ENCODE measurements around the gene TET3.

The TET3 gene

GRCh38 chr2:73944714-73945113 lies 40.0 kb upstream of the TET3 start:
- no peak for TF ChIP-seq CTCF (IDR thresholded peaks at IDR 0.05)

GRCh38 chr2:73946215-73946614 lies 38.5 kb upstream of the TET3 start:
- TF ChIP-seq CTCF (IDR thresholded peaks at IDR 0.05), result no peak

- no peak for TF ChIP-seq CTCF (IDR thresholded peaks at IDR 0.05)
These were observed 38.0 kb upstream of the TET3 start for GRCh38 chr2:73946666-73947065.

- TF ChIP-seq CTCF (IDR thresholded peaks at IDR 0.05), result no peak
These were observed 37.2 kb upstream of the TET3 start for GRCh38 chr2:73947412-73948018.

GRCh38 chr2:73949802-73950201 lies 34.9 kb upstream of the TET3 start:
- no peak for TF ChIP-seq CTCF (IDR thresholded peaks at IDR 0.05)

- no peak for TF ChIP-seq CTCF (IDR thresholded peaks at IDR 0.05)
These were observed 31.9 kb upstream of the TET3 start for GRCh38 chr2:73952499-73953446.

GRCh38 chr2:73956218-73956865 lies 28.4 kb upstream of the TET3 start:
- TF ChIP-seq CTCF (IDR thresholded peaks at IDR 0.05), result no peak

Data from LNCAP (cell line).